Nucleus accumbens (tissue), 56 donors: ENCODE measurements around the gene GALNT7.
A peak's percentile ranks its signal among the peaks of the same experiment; 100 is the strongest.
"Not testable (repeated sequence)": the region's sequence is repeated elsewhere in the genome, so short reads cannot be mapped to it uniquely, and the experiment has no call there.

Experiments used
- DNase-seq, 56 donors: peaks; one replicate each; lab custom pipeline; 2025; lab: John Stamatoyannopoulos, UW

The GALNT7 gene

GRCh38 chr4:173161311-173161710 lies 7.3 kb upstream of the GALNT7 start:
- DNase-seq: no peak

GRCh38 chr4:173165706-173166105 lies 2.9 kb upstream of the GALNT7 start:
- no peak for DNase-seq

- DNase-seq: no peak
These were observed 2.1 kb upstream of the GALNT7 start for GRCh38 chr4:173166491-173166890.

GRCh38 chr4:173167758-173168395 lies 734 bp upstream of the GALNT7 start:
- DNase-seq: peak in 27 of 56 donors; percentile 3 to 71 (median 39)

GRCh38 chr4:173169178-173169427 lies 492 bp downstream of the GALNT7 start:
- DNase-seq: peak in 2 of 56 donors; percentile 50 to 62

GRCh38 chr4:173169428-173170181 lies 994 bp downstream of the GALNT7 start:
- peak in 51 of 56 donors; percentile 8 to 79 (median 63) for DNase-seq

GRCh38 chr4:173170182-173170778 lies 1.7 kb downstream of the GALNT7 start:
- no peak for DNase-seq

GRCh38 chr4:173171098-173171497 lies 2.5 kb downstream of the GALNT7 start:
- no peak for DNase-seq

GRCh38 chr4:173171987-173172386 lies 3.4 kb downstream of the GALNT7 start:
- no peak for DNase-seq

- no peak for DNase-seq
These were observed 5.6 kb downstream of the GALNT7 start for GRCh38 chr4:173174184-173174583.

GRCh38 chr4:173174594-173175012 lies 6.0 kb downstream of the GALNT7 start:
- DNase-seq: no peak

GRCh38 chr4:173176010-173176409 lies 7.4 kb downstream of the GALNT7 start:
- DNase-seq: no peak

GRCh38 chr4:173177232-173177631 lies 8.6 kb downstream of the GALNT7 start:
- no peak for DNase-seq

GRCh38 chr4:173178144-173178543 lies 9.5 kb downstream of the GALNT7 start:
- no peak for DNase-seq

GRCh38 chr4:173181848-173182247 lies 13.2 kb downstream of the GALNT7 start:
- no peak for DNase-seq

GRCh38 chr4:173182403-173182802 lies 13.8 kb downstream of the GALNT7 start:
- DNase-seq: peak in 2 of 56 donors; percentile 3 to 7

GRCh38 chr4:173183659-173184247 lies 15.1 kb downstream of the GALNT7 start:
- DNase-seq: not testable (repeated sequence)

- no peak for DNase-seq
These were observed 17.4 kb downstream of the GALNT7 start for GRCh38 chr4:173185847-173186510.

GRCh38 chr4:173187732-173188131 lies 19.1 kb downstream of the GALNT7 start:
- no peak for DNase-seq

GRCh38 chr4:173188648-173189047 lies 20.0 kb downstream of the GALNT7 start:
- no peak for DNase-seq

GRCh38 chr4:173189117-173189693 lies 20.6 kb downstream of the GALNT7 start:
- DNase-seq: no peak
